H1 (cell line): Measurements from ENCODE around the gene NR2C2AP. TPM values are rescaled to one million over a fixed set of nuclear protein-coding genes. Genes with fewer than 3 reads are reported as not detected.
A peak's percentile ranks its signal among the peaks of the same experiment; 100 is the strongest.

Source experiments
- BACH1 ChIP-seq: IDR thresholded peaks from 2 replicates; pipeline ENCODE4 v1.6.1; 2012; ENCODE audit warnings: low read length, improper control_type of control experiment
- EZH2 ChIP-seq: fragments of 200-600 bp; sonication (generic); IDR thresholded peaks from 2 replicates; pipeline ENCODE4 v1.7.1; 2012; ENCODE audit warnings: low read depth, mild to moderate bottlenecking, moderate library complexity, low read length, inconsistent platforms; ENCODE audit not compliant: severe bottlenecking
- KDM1A ChIP-seq: fragments of 200-600, 300-600 bp; sonication (generic); IDR thresholded peaks from 2 replicates; pipeline ENCODE4 v1.7.1; 2016; ENCODE audit warnings: mild to moderate bottlenecking, low read length, borderline replicate concordance
- MAX ChIP-seq: IDR thresholded peaks from 2 replicates; pipeline ENCODE4 v1.6.1; 2012; ENCODE audit warnings: inconsistent platforms
- RAD21 ChIP-seq, 2 experiments: IDR thresholded peaks in 1 of 2; conservative IDR thresholded peaks in 1 of 2; 2 replicates each; pipeline ENCODE4 v1.6.1; 2011; ENCODE audit warnings: low read depth in 2 of 2, low read length in 2 of 2, improper control_type of control experiment in 1 of 2, inconsistent platforms in 1 of 2, mild to moderate bottlenecking in 1 of 2, moderate library complexity in 1 of 2
- SAP30 ChIP-seq: fragments of 300-600 bp; sonication (generic); IDR thresholded peaks from 2 replicates; pipeline ENCODE4 v1.7.1; 2012; ENCODE audit warnings: low read length, moderate library complexity, mild to moderate bottlenecking, inconsistent platforms; ENCODE audit not compliant: insufficient read depth, insufficient replicate concordance
- SIN3A ChIP-seq, 2 experiments: IDR thresholded peaks in 1 of 2; conservative IDR thresholded peaks in 1 of 2; 2 replicates each; pipeline ENCODE4 v1.6.1; 2011 to 2012; ENCODE audit warnings: low read length in 2 of 2, improper control_type of control experiment in 1 of 2, low read depth in 1 of 2, mild to moderate bottlenecking in 1 of 2
- SRF ChIP-seq: IDR thresholded peaks from 2 replicates; pipeline ENCODE4 v1.6.1; 2011; ENCODE audit warnings: mild to moderate bottlenecking, low read depth, low read length, moderate library complexity
- polyA plus RNA-seq, 7 experiments: library from polyadenylated mRNA; depleted of rRNA in 3 of 7; stranded (reverse) in 5 of 7; unstranded in 2 of 7; fragments of >200 nt in 5 of 7; fragments of 200-250 nt in 2 of 7; gene quantifications; 1 replicate in 5 of 7; 2 replicates in 1 of 7; 4 replicates in 1 of 7; pipeline versions ENCODE4 v1.2.1 to v1.2.3, GENCODE V29; 2011 to 2013; ENCODE audit warnings: missing spikeins in 2 of 7, mixed read lengths in 2 of 7
- total RNA-seq: library from RNA; stranded (reverse); fragmentation: NEBNext Ultra II Directional; extraction: Animal tissue kit (Norgen Biotek cat#: 25700); gene quantifications from 2 replicates; pipeline ENCODE4 v1.2.1, GENCODE V29; 2021
- TF ChIP-seq, protein P1 (sequence below): IDR thresholded peaks from 2 replicates; pipeline ENCODE4 v1.6.1; 2011; ENCODE audit warnings: low read length, improper control_type of control experiment
- TF ChIP-seq, protein P2 (sequence below), 3 experiments: IDR thresholded peaks; 1 replicate in 2 of 3; 2 replicates in 1 of 3; pipeline versions ENCODE4 v1.5.1 to v1.6.1; 2011; ENCODE audit warnings: low read length in 3 of 3, mild to moderate bottlenecking in 3 of 3, inconsistent platforms in 2 of 3, low read depth in 1 of 3, moderate library complexity in 1 of 3; ENCODE audit not compliant: insufficient read depth in 1 of 3; ENCODE audit errors: control extremely low read depth in 1 of 3

NR2C2AP gene
- total and polyA plus RNA-seq, 2 of the 8 experiments (the other 6 are each of a cell fraction or from before 2014, with no cell fraction given): 16.4 to 20.5 TPM

DNA sequence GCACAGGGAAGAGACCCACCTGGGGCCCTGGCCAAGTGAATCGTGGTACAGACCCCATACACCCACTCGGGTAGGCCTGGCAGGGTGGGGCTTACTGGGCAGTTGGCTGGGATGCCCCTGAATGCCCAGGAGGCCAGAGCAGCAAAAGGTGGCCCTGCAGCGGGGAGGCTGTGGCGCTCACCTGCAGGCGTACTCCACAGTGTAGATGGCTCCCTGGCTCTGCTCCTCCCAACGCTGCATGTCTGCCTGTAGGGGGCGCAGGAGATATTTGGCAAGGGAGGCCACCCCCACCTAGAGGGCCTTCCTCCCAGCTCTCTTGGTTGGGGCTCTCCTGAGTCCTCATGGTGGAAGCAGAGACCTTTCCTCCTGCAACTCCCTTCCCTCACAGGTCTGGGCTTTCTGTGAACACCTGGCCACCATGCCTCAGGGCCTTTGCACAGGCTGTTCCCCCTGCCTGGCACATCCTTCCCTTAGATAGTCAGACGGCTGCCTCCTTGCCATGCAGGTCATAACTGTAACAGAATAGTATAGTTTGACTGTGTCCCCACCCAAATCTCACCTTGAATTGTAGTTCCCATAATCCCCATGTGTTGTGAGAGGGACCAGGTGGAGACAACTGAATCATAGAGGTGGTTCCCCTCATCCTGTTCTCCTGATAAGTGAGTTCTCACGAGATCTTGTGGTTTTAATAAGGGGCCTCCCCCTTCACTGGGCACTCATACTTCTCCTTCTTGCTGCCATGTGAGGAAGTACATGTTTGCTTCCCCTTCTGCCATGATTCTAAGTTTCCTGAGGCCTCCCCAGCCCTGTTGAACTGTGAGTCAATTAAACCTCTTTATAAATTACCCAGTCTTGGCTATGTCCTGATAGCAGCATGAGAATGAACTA lies 17.1 kb downstream of the NR2C2AP start (continued):
- TF ChIP-seq SAP30: no peak
- peak; percentile 94 for TF ChIP-seq KDM1A
- TF ChIP-seq, protein P1, sequence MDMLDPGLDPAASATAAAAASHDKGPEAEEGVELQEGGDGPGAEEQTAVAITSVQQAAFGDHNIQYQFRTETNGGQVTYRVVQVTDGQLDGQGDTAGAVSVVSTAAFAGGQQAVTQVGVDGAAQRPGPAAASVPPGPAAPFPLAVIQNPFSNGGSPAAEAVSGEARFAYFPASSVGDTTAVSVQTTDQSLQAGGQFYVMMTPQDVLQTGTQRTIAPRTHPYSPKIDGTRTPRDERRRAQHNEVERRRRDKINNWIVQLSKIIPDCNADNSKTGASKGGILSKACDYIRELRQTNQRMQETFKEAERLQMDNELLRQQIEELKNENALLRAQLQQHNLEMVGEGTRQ: peak; percentile 5; the same call in 1 of the 2 replicates
- TF ChIP-seq, protein P2, sequence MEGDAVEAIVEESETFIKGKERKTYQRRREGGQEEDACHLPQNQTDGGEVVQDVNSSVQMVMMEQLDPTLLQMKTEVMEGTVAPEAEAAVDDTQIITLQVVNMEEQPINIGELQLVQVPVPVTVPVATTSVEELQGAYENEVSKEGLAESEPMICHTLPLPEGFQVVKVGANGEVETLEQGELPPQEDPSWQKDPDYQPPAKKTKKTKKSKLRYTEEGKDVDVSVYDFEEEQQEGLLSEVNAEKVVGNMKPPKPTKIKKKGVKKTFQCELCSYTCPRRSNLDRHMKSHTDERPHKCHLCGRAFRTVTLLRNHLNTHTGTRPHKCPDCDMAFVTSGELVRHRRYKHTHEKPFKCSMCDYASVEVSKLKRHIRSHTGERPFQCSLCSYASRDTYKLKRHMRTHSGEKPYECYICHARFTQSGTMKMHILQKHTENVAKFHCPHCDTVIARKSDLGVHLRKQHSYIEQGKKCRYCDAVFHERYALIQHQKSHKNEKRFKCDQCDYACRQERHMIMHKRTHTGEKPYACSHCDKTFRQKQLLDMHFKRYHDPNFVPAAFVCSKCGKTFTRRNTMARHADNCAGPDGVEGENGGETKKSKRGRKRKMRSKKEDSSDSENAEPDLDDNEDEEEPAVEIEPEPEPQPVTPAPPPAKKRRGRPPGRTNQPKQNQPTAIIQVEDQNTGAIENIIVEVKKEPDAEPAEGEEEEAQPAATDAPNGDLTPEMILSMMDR (IDR thresholded peaks at IDR 0.05; ENCODE audit: control extremely low read depth in 1 of 3, insufficient read depth in 1 of 3, low read depth in 1 of 3, low read length in 3 of 3): peak; percentile 97 to 98 (median 98)
- TF ChIP-seq RAD21 (IDR thresholded peaks at IDR 0.05 in 1 of 2, conservative IDR thresholded peaks at IDR 0.05 in 1 of 2; ENCODE audit: low read depth in 2 of 2, low read length in 2 of 2): peak; percentile 76 to 83
- no peak for TF ChIP-seq BACH1
- TF ChIP-seq MAX: peak; percentile 44; the same call in 1 of the 2 replicates
- TF ChIP-seq SRF: no peak
- peak in 1 of 2 experiments; percentile 73; a peak in 1 of 4 replicates for TF ChIP-seq SIN3A (conservative IDR thresholded peaks at IDR 0.05 in 1 of 2, IDR thresholded peaks at IDR 0.05 in 1 of 2; ENCODE audit: low read depth in 1 of 2, low read length in 2 of 2)
- no peak for TF ChIP-seq EZH2
